Hepatocyte (in vitro differentiated cells): ENCODE results near the gene VPS4B. TPM values are rescaled to one million over a fixed set of nuclear protein-coding genes. Genes with fewer than 3 reads are reported as not detected.
A peak's percentile ranks its signal among the peaks of the same experiment; 100 is the strongest.

Experiments used
- DNase-seq: peaks from one replicate; pipeline ENCODE4 v3.0.0-alpha.2; 2016; ENCODE audit warnings: low spot score
- H2AFZ ChIP-seq: fragments of 200-600 bp; sonication (generic); 2 replicates; pipeline ENCODE4 v1.6.0; 2016; ENCODE audit warnings: antibody characterized with exemption, mild to moderate bottlenecking
- H3K27ac ChIP-seq: fragments of 200-600 bp; sonication (generic); 2 replicates; pipeline ENCODE4 v1.5.1; 2016; ENCODE audit warnings: mild to moderate bottlenecking
- H3K27me3 ChIP-seq: fragments of 200-600 bp; sonication (generic); 2 replicates; pipeline ENCODE4 v1.6.1; 2016
- H3K36me3 ChIP-seq: fragments of 200-600 bp; sonication (generic); replicated peaks from 2 replicates; pipeline ENCODE4 v1.5.1; 2016; ENCODE audit warnings: low read depth; ENCODE audit not compliant: insufficient read depth
- H3K4me1 ChIP-seq: fragments of 200-600 bp; sonication (generic); 2 replicates; pipeline ENCODE4 v1.5.1; 2016; ENCODE audit warnings: mild to moderate bottlenecking, moderate library complexity; ENCODE audit not compliant: insufficient read depth
- H3K4me2 ChIP-seq: fragments of 200-600 bp; sonication (generic); 2 replicates; pipeline ENCODE4 v1.6.0; 2016
- H3K4me3 ChIP-seq: fragments of 200-600 bp; sonication (generic); 2 replicates; pipeline ENCODE4 v1.5.1; 2016; ENCODE audit warnings: mild to moderate bottlenecking
- H3K79me2 ChIP-seq: fragments of 200-600 bp; sonication (generic); 2 replicates; pipeline ENCODE4 v1.6.0; 2017; ENCODE audit warnings: mild to moderate bottlenecking
- H3K9me2 ChIP-seq: fragments of 200-600 bp; sonication (generic); replicated peaks from 2 replicates; pipeline ENCODE4 v1.6.0; 2017; ENCODE audit warnings: mild to moderate bottlenecking; ENCODE audit not compliant: insufficient read depth
- H3K9me3 ChIP-seq: fragments of 200-600 bp; sonication (generic); 2 replicates; pipeline ENCODE4 v1.5.1; 2016; ENCODE audit warnings: low read depth, mild to moderate bottlenecking
- H4K20me1 ChIP-seq: fragments of 200-600 bp; sonication (generic); 2 replicates; pipeline ENCODE4 v1.6.0; 2016; ENCODE audit warnings: mild to moderate bottlenecking; ENCODE audit not compliant: insufficient read depth, poor library complexity, severe bottlenecking
- CTCF ChIP-seq: fragments of 200-600 bp; sonication (generic); IDR thresholded peaks from 2 replicates; pipeline ENCODE4 v1.5.1; 2016; ENCODE audit warnings: antibody characterized with exemption, mild to moderate bottlenecking; ENCODE audit not compliant: poor library complexity
- EZH2 ChIP-seq: fragments of 200-600 bp; sonication (generic); IDR thresholded peaks from 2 replicates; pipeline ENCODE4 v1.6.1; 2016; ENCODE audit warnings: antibody characterized with exemption, mild to moderate bottlenecking, borderline replicate concordance
- EZH2phosphoT487 ChIP-seq: fragments of 200-600 bp; sonication (generic); IDR thresholded peaks from one replicate; pipeline ENCODE4 v1.6.1; 2018; ENCODE audit warnings: antibody characterized with exemption, mild to moderate bottlenecking, low read depth, moderate library complexity; ENCODE audit not compliant: unreplicated experiment, severe bottlenecking
- WGBS: methylation state at CpG from one replicate; pipeline ENCODE4 v1.1.6; 2016; ENCODE audit warnings: low lambda C conversion rate; ENCODE audit errors: missing lambda C conversion rate; 5-methylcytosine and 5-hydroxymethylcytosine counted together
- polyA plus RNA-seq: library from polyadenylated mRNA; unstranded; fragments of >200 nt; fragmentation: Nextera tagmentation; extraction: Ambion mirVana; gene quantifications from 2 replicates; pipeline ENCODE4 v1.2.1, GENCODE V29; 2016
- total RNA-seq: library from RNA; depleted of rRNA; stranded (reverse); fragments of >200 nt; gene quantifications from 2 replicates; pipeline ENCODE4 v1.2.3, GENCODE V29; 2014

Gene VPS4B
- total and polyA plus RNA-seq, 2 experiments from 2014 or later = 35.0 to 49.2 TPM

DNA sequence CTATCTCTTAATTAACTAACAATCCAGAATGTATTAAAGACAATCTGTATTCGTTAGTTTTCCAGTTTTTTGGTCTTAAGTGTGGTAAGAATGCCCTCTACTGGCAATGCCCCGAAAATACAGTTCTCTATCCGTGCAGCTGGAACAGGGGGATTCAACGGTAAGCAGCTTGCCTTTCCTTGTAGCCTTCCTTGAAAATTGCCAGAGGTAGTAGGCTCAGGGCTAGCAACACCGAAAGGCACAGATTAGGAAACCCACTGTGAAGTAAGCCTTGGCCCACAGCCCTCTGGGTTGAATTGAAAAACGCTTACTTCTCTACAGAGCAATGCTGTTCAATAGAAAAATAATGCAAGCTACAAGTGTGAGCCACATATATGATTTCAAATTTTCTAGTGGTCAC lies 17.1 kb upstream of the VPS4B start:
- Histone ChIP-seq H3K36me3 (no peaks in the 10 kb centered on the region), H2AFZ (no peak overlapping the region), H3K4me3 (no peak overlapping the region), H3K79me2 (no peaks in the 10 kb centered on the region), H3K27me3 (peaks cover 7% of the 10 kb centered on the region), H3K9me3 (no peaks in the 10 kb centered on the region), H3K4me2 (no peak overlapping the region), H4K20me1 (no peaks in the 10 kb centered on the region), H3K27ac (no peak overlapping the region), H3K9me2 (no peaks in the 10 kb centered on the region), H3K4me1 (no peaks in the 10 kb centered on the region)
- TF ChIP-seq EZH2phosphoT487 (no peak), EZH2 (no peak), CTCF (peak; percentile 85)
- DNase-seq = peak; percentile 73
- WGBS = 7% methylated on average over 6 of the region's 6 CpGs

GRCh38 chr18:63438181-63438580 lies 15.9 kb upstream of the VPS4B start:
- Histone ChIP-seq H3K79me2 (no peaks in the 10 kb centered on the region), H4K20me1 (no peaks in the 10 kb centered on the region), H3K4me2 (no peak overlapping the region), H3K4me3 (no peak overlapping the region), H3K36me3 (no peaks in the 10 kb centered on the region), H3K4me1 (no peaks in the 10 kb centered on the region), H2AFZ (no peak overlapping the region), H3K9me3 (no peaks in the 10 kb centered on the region), H3K27ac (no peak overlapping the region), H3K27me3 (peaks cover 8% of the 10 kb centered on the region), H3K9me2 (no peaks in the 10 kb centered on the region)
- no peak for DNase-seq
- 96% methylated on average over 2 of the region's 2 CpGs for WGBS
- TF ChIP-seq CTCF (no peak), EZH2phosphoT487 (no peak), EZH2 (no peak)

- H3K4me1 ChIP-seq = no peaks in the 10 kb centered on the region
- no peaks in the 10 kb centered on the region for H3K9me3 ChIP-seq
- no peak overlapping the region for H2AFZ ChIP-seq
- H3K9me2 ChIP-seq = no peaks in the 10 kb centered on the region
- H3K27me3 ChIP-seq = peaks cover 18% of the 10 kb centered on the region
- no peak overlapping the region for H3K4me2 ChIP-seq
- H3K79me2 ChIP-seq = no peaks in the 10 kb centered on the region
- WGBS = 76% methylated on average over 4 of the region's 4 CpGs
- no peaks in the 10 kb centered on the region for H3K36me3 ChIP-seq
- TF ChIP-seq EZH2phosphoT487 (no peak), EZH2 (no peak), CTCF (no peak)
- no peak overlapping the region for H3K4me3 ChIP-seq
- no peak for DNase-seq
- no peak overlapping the region for H3K27ac ChIP-seq
- no peaks in the 10 kb centered on the region for H4K20me1 ChIP-seq
Observed at GRCh38 chr18:63433334-63433866, 11.1 kb upstream of the VPS4B start.

DNA sequence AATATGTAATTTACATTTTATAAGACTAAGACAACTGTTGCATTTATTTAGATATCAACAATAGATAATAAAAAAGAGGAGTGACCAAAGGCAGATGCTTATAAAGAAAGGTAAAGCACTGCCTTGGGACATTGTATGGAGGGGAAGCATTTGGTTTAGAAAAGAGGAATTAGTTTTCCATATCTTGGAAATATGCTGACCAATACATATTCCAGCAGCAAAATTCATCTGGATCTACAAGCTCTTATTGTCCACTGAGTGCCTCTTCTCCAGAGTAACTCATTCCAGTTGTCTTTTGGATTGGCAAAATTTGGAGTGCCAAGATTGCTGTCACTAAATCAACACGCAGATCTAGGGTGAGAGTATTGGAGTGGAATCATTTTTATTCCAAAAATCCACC lies 8.9 kb upstream of the VPS4B start:
- H3K36me3 ChIP-seq = no peaks in the 10 kb centered on the region
- no peak overlapping the region for H3K4me2 ChIP-seq
- H3K79me2 ChIP-seq = no peaks in the 10 kb centered on the region
- DNase-seq = no peak
- no peak for TF ChIP-seq EZH2
- TF ChIP-seq CTCF = no peak
- TF ChIP-seq EZH2phosphoT487 = no peak
- no peaks in the 10 kb centered on the region for H3K9me3 ChIP-seq
- H4K20me1 ChIP-seq = no peaks in the 10 kb centered on the region
- H3K4me3 ChIP-seq = no peak overlapping the region
- WGBS = 71% methylated on average over 1 of the region's 1 CpG
- no peaks in the 10 kb centered on the region for H3K4me1 ChIP-seq
- peaks cover 18% of the 10 kb centered on the region for H3K27me3 ChIP-seq
- no peak overlapping the region for H3K27ac ChIP-seq
- H2AFZ ChIP-seq = no peak overlapping the region
- no peaks in the 10 kb centered on the region for H3K9me2 ChIP-seq
